Duodenal mucosa (tissue), 2 donors: Measurements from ENCODE around the gene MOCS1.
A peak's percentile ranks its signal among the peaks of the same experiment; 100 is the strongest.

Source experiments
- H3K27ac ChIP-seq: one replicate; pipeline ENCODE4 v1.7.0; 2013; ENCODE audit warnings: low read depth, low read length
- H3K27me3 ChIP-seq, 2 donors: one replicate each; pipeline ENCODE4 v1.7.0; 2013; ENCODE audit warnings: low read length in 2 of 2, control low read depth in 1 of 2; ENCODE audit not compliant: insufficient read depth in 2 of 2, control insufficient read depth in 1 of 2
- H3K36me3 ChIP-seq, 2 donors: one replicate each; pipeline ENCODE4 v1.7.0; 2013; ENCODE audit warnings: low read length in 2 of 2, control low read depth in 1 of 2; ENCODE audit not compliant: insufficient read depth in 2 of 2, control insufficient read depth in 1 of 2
- H3K4me1 ChIP-seq, 2 donors: one replicate each; pipeline ENCODE4 v1.7.0; 2013; ENCODE audit warnings: low read length in 2 of 2, control low read depth in 1 of 2; ENCODE audit not compliant: insufficient read depth in 2 of 2, control insufficient read depth in 1 of 2
- H3K4me3 ChIP-seq, 2 donors: one replicate each; pipeline ENCODE4 v1.7.0; 2013; ENCODE audit warnings: low read length in 2 of 2, low read depth in 1 of 2
- H3K9ac ChIP-seq, 2 donors: one replicate each; pipeline ENCODE4 v1.7.0; 2013; ENCODE audit warnings: low read length in 2 of 2, low read depth in 1 of 2
- H3K9me3 ChIP-seq, 2 donors: one replicate each; pipeline ENCODE4 v1.7.0; 2013; ENCODE audit warnings: low read length in 2 of 2, control low read depth in 1 of 2; ENCODE audit not compliant: control insufficient read depth in 1 of 2

MOCS1 gene

GRCh38 chr6:39950125-39950720 lies 16.0 kb upstream of the MOCS1 start:
- H3K27ac ChIP-seq: no peak overlapping the region

GRCh38 chr6:39948199-39948791 lies 14.0 kb upstream of the MOCS1 start:
- H3K9ac ChIP-seq: no peak overlapping the region
- peaks cover 36 to 44% of the 10 kb centered on the region in 2 donors for H3K4me1 ChIP-seq
- no peaks in the 10 kb centered on the region for H3K27me3 ChIP-seq
- no peaks in the 10 kb centered on the region for H3K36me3 ChIP-seq
- H3K27ac ChIP-seq: no peak overlapping the region
- no peaks in the 10 kb centered on the region for H3K9me3 ChIP-seq
- peak overlapping the region; percentile 13 to 54 for H3K4me3 ChIP-seq

More at GRCh38 chr6:39950125-39950720, 16.0 kb upstream of the MOCS1 start:
- H3K36me3 ChIP-seq: no peaks in the 10 kb centered on the region
- no peak overlapping the region for H3K9ac ChIP-seq
- no peak overlapping the region for H3K4me3 ChIP-seq
- no peaks in the 10 kb centered on the region for H3K27me3 ChIP-seq
- H3K9me3 ChIP-seq: no peaks in the 10 kb centered on the region
- peaks cover 29 to 34% of the 10 kb centered on the region in 2 donors for H3K4me1 ChIP-seq

DNA sequence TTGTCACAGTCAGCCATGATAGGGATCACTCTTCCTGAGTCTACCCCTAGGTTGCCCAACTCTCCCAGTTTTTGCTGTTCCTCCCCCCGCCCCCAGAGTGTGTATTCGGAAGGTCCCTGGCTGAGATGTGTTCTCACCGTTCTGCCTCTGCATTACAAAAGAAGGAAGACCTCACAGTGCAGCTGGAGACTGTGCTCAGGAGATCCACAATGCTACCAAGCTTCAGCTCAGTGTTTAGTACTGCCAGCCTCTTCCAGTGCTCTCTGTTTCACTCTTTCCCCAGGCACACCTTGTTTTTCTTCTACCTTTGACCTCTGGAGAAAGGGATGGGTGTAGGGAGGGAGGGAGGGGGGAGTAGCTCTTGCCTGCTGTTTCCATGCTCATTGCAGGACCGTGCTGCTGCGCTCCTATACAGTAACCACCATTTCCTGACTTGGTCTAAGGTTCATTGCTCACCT lies 13.4 kb upstream of the MOCS1 start:
- Histone ChIP-seq H3K4me3 (peak overlapping the region; percentile 36 to 57), H3K9ac (peak overlapping the region; percentile 17 to 57), H3K9me3 (no peaks in the 10 kb centered on the region), H3K27me3 (no peaks in the 10 kb centered on the region), H3K27ac (peak overlapping the region; percentile 24), H3K4me1 (peaks cover 42 to 44% of the 10 kb centered on the region in 2 donors), H3K36me3 (no peaks in the 10 kb centered on the region)

GRCh38 chr6:39945626-39946025 lies 11.4 kb upstream of the MOCS1 start:
- Histone ChIP-seq H3K4me1 (peaks cover 44 to 47% of the 10 kb centered on the region in 2 donors), H3K27me3 (no peaks in the 10 kb centered on the region), H3K9ac (peak overlapping the region in 1 of 2 donors; percentile 40), H3K9me3 (no peaks in the 10 kb centered on the region), H3K36me3 (no peaks in the 10 kb centered on the region), H3K4me3 (no peak overlapping the region), H3K27ac (no peak overlapping the region)

- no peaks in the 10 kb centered on the region for H3K9me3 ChIP-seq
- no peak overlapping the region for H3K9ac ChIP-seq
- H3K4me3 ChIP-seq: no peak overlapping the region
- H3K27me3 ChIP-seq: no peaks in the 10 kb centered on the region
- H3K36me3 ChIP-seq: no peaks in the 10 kb centered on the region
- H3K27ac ChIP-seq: no peak overlapping the region
- peaks cover 38 to 40% of the 10 kb centered on the region in 2 donors for H3K4me1 ChIP-seq
Measured at GRCh38 chr6:39942903-39943580, 8.8 kb upstream of the MOCS1 start.

- Histone ChIP-seq H3K27ac (no peak overlapping the region), H3K9me3 (no peaks in the 10 kb centered on the region), H3K9ac (no peak overlapping the region), H3K4me3 (no peak overlapping the region), H3K4me1 (peaks cover 36 to 39% of the 10 kb centered on the region in 2 donors), H3K27me3 (no peaks in the 10 kb centered on the region), H3K36me3 (no peaks in the 10 kb centered on the region)
Measured at GRCh38 chr6:39941820-39942219, 7.6 kb upstream of the MOCS1 start.

DNA sequence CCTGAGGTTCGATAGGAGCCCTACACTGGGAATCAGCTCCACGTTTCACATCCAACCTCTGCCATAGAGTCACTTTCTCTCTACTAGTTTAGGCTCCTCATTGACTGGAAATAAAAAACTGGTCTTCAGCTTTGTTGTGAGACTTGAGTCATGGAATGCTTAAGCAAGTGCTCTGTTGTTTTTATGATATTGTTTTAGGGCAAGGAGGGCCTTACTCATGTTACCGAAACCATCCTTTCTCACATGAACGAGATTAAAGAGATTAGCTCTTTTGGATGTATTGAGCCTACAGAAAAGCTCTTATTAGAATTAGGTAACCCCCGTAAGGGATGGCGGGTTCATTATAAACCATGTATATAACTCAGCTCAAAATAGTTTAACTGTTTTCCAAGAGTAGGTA lies 6.9 kb upstream of the MOCS1 start:
- no peak overlapping the region for H3K9ac ChIP-seq
- H3K27ac ChIP-seq: no peak overlapping the region
- no peaks in the 10 kb centered on the region for H3K36me3 ChIP-seq
- no peaks in the 10 kb centered on the region for H3K27me3 ChIP-seq
- no peak overlapping the region for H3K4me3 ChIP-seq
- H3K4me1 ChIP-seq: peaks cover 29 to 33% of the 10 kb centered on the region in 2 donors
- no peaks in the 10 kb centered on the region for H3K9me3 ChIP-seq

GRCh38 chr6:39938773-39939654 lies 4.8 kb upstream of the MOCS1 start:
- Histone ChIP-seq H3K36me3 (no peaks in the 10 kb centered on the region), H3K27ac (no peak overlapping the region), H3K4me1 (peaks cover 18 to 23% of the 10 kb centered on the region in 2 donors), H3K9me3 (no peaks in the 10 kb centered on the region), H3K4me3 (no peak overlapping the region), H3K9ac (no peak overlapping the region), H3K27me3 (no peaks in the 10 kb centered on the region)

GRCh38 chr6:39937686-39938333 lies 3.5 kb upstream of the MOCS1 start:
- Histone ChIP-seq H3K27ac (no peak overlapping the region), H3K36me3 (no peaks in the 10 kb centered on the region), H3K27me3 (no peaks in the 10 kb centered on the region), H3K4me1 (peaks cover 24 to 27% of the 10 kb centered on the region in 2 donors), H3K4me3 (no peak overlapping the region), H3K9me3 (no peaks in the 10 kb centered on the region), H3K9ac (no peak overlapping the region)
